GM19463 (cell line): ENCODE measurements around the gene EIF2A.
"Not testable (repeated sequence)": the region's sequence is repeated elsewhere in the genome, so short reads cannot be mapped to it uniquely, and the experiment has no call there.

ENCODE experiments used
- ATAC-seq: cut with Tn5 transposase; IDR thresholded peaks from one replicate; pipeline ENCODE4 v1.9.1; 2021; ENCODE audit warnings: mild to moderate bottlenecking, moderate library complexity; ENCODE audit not compliant: unreplicated experiment

The EIF2A gene

DNA sequence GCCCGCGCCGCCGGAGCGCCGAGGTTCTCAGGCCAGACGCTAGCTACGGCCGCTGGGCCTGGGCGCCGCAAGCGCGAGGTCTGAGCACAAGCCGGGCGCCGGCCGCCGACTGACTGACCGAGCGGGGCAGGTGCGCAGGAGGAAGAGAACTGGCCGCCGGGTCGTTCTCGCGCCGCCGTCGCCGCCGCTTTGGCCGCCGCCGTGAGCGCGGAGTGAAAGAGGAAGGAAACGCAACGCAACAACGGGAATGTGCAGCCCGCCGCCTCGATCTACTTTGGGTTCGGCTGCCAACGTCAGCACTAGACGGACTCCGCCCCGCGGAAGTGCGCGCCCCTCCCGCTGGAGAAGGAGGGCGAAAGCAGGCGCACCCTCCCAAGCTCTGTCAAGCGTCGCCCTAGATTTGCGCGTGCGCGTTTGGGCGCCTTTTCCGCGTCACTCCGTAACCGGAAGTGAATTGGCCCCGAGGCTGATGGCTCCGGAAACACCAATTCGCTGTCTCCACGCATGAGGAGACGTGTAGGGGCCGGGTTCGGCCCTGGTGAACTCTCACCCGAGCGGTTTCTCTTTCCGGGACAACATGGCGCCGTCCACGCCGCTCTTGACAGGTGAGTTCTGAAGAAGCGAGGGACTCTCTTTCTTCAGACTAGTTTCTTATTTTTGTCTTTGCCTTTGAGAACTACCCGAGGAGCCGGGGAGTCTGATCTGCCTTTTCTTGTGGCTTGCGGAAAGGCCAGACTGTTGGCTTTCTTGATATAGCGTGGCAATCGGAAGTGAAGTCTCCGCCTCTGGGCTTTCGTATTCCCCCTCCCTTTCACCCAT lies at the start of gene EIF2A, which contains the start of gene SERP1:
Gene EIF2A (plus strand): TSS at position 562 of the 819 bp plus-strand sequence. CDS start 16 bp downstream, at position 578.
Gene SERP1 (minus strand): TSS at position 271 of the 819 bp plus-strand sequence. CDS start 361 bp downstream, outside the sequence.
- peak; percentile 86 for ATAC-seq

DNA sequence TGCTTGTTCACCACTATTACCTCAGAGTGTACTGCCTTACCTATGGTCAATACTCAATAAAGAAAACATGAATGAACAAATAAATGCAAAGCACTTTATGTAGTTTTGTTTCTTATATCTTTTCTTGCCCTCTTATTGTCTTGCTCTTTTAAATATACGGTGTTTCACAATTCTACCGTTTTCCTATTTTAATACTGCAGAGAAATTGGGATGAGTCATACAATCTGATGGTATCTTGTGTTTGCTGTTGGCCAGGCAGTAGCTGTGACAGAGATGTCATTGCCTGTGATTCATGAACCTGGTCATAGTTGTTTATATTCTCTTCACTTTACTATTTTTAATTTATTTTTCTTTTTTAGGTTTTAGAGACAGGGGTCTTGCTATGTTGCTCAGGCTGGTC lies 48.6 kb upstream of the EIF2A start:
- no peak for ATAC-seq

DNA sequence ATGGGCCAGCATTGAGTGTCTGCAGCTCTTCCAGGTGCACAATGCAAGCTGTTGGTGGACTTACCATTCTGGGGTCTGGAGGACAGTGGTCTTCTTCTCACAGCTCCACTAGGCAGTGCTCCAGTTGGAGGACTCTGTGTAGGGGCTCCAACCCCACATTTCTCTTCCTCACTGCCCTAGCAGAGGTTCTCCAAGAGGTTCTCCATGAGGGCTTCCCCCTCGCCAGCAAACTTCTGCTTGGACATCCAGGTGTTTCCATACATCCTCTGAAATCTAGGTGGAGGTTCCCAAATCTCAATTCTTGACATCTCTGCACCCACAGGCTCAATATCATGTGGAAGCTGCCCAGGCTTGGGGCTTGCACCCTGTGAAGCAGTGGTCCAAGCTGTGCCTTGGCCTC lies 45.6 kb upstream of the EIF2A start:
- ATAC-seq = not testable (repeated sequence)

DNA sequence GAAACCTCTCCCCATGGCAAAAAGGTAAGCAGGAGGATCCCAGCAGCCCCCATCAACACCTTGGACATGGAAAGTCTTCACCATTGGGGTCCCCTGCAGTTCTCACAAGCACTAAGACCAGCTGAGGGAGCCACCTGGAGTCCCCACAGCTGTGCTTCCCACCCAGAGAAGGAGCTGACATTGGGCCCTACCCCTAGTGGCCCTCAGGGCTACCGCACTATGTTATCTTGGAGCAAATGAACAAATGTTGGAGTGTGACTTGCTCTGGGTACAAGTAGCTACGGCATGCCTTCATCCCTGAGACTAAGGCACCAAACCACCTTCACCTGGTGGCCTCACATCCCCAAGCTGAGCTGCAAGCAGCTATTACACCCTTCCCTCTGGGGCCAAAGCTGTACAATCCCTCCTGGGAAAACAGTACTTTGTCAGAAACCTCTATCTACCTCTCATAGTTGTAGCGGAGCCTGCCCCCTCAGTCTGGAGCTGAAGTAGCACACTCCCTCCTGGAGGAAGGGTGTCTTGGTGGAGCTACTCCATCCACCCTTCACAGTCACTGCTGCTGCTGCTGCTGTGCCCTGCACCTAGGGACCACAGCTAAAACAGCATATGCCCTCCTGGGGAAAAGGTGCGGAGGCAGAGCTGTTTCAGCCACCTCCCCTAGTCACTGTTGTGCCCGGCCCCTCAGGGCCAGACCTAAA lies 43.0 kb upstream of the EIF2A start:
- ATAC-seq = no peak

DNA sequence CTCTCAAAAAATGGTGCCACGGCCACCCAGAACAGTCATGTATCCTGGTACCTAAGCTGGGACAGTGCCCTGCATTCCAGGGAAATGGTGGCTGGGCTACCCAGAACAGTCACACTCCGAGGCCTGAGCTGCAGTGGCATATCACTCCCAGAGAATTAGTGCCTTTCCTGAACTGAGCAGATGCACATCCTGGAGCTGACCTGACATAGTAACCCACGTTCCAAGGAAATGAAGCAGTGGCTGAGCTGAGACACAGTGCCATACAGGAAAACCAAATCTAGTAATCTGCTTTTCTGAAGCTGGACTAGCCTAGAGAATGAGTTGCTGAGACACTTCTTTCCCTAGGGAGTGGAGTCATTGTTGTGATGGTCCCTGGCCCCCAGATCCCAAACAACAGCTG lies 42.1 kb upstream of the EIF2A start:
- no peak for ATAC-seq

DNA sequence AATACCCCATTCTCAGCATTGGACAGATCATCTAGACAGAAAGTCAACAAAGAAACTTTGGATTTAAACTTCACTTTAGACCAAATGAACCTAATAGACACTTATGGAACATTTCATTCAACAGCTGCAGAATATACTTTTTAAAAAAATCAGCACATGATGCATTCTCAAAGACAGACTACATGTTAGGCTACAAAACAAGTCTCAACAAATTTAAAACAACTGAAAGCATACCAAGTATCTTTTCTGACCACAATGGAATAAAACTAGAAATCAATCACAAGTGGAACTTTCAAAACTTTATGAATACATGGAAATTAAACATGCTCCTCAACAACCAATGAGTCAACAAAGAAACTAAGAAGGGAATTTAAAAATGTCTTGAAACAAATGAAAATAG lies 38.2 kb upstream of the EIF2A start:
- ATAC-seq = no peak

DNA sequence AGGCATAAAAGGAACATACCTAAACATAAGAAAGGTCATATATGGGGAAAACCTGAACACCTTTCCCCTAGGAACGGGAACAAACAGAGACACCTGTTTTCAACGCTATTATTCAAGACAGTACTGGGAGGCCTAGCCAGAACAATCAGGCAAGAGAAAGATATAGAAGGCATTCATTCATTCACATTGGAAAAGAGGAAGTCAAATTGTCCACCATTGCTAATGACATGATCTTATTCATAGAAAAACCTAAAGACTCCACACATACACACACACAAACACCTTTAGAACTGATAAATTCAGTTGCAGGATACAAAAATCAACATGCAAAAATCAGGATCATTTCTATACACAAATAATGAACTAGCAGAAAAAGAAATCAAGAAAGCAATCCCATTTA lies 36.8 kb upstream of the EIF2A start:
- no peak for ATAC-seq

DNA sequence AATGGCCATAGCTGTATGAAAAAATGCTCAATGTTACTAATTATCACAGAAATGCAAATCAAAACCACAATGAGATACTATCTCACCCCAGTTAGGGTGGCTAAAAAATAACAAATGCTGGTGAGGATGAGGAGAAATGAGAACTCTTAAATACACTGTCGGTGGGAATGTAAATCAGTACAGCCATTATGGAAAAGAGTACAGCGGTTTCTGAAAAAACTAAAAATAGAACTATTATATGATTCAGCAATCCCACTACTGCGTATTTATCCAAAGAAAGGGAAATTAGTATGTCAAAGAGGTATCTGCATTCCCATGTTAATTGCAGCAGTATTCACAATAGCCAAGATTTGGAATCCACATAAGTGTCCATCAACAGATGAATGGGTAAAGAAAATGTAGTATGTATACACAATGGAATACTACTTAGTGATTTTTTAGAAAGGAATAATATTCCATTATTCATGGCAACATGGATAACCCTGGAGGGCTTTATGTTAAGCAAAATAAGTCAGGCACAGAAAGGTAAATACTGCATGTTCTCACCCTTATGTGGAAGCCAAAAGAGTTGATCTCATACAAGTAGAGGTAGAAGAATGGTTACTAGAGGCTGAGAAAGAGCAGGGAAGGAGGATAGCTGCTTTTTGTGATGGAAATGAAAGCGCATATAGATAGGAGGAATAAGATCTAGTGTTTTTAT lies 35.3 kb upstream of the EIF2A start:
- no peak for ATAC-seq

DNA sequence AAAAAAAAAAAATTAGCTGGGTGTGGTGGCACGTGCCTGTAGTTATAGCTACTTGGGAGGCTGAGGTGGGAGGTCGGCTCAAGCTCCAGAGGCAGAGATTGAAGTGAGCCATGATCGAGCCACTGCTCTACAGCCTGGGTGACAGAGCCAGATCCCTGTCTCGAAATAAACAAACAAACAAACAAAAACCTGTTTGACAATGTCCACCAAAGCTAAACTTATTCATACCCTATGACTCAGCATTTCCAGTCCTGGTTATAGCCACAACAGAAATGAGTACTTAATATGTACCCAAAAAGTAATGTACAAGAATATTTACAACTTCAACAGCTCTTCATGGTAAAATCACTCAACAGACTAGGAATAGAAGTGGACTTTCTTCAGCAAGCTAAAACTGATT lies 31.4 kb upstream of the EIF2A start:
- no peak for ATAC-seq

DNA sequence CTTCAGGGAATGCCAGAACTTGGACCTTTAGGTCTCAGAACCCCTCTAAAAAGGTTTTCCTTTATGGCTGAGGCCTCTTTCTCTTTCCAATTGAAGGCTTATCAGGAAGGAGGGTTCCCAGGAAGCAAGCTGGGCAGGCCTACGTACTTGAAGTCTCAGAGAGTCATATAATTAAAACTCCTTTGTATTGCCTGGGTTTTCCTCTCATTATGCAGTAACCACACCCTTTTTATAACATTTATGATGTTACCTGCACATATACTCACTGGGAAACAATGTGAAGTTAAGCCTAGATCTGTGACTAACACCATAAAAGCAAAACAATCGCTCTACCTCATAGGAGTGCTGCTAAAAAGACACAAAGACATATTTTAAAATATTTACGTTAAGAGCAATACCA lies 27.6 kb upstream of the EIF2A start:
- no peak for ATAC-seq

DNA sequence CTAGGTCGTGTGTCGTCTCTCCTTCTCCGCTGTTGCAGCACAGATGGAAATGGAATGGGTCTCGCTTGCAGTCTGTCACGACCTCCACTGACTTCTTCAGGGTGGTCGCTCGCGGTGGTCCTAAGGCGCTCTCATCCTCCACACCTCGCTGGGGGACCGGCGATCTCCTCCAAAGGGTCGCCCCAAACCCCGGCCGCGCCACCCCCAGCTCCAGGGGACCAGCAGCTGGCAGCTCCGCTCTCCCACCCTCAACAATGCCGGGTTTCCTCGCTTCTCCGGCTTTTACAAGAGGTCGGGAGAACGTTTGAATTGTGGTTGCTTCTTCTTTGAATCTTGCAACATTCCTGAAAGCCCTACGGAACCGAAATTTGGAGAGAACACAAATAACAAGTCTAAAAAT lies 26.2 kb upstream of the EIF2A start:
- no peak for ATAC-seq

DNA sequence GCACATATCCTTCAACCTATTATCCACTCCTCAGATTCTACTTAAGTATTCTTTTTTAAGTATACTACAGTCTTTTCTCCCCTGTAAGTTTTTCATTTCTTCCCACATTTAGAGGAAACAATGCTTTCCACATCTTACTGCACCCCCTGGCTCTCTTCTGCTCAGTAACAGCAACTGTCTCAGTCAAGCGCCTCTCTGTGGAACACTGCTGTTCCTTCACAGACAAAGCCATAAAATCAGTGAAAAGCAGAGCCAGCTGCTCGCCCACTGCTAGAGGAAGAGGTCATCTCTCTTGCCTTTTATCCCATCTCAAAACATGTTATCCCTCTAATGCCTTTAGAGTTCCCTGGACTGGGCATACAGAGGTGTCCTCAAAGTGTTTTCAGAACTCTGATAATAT lies 25.1 kb upstream of the EIF2A start:
- ATAC-seq = no peak

DNA sequence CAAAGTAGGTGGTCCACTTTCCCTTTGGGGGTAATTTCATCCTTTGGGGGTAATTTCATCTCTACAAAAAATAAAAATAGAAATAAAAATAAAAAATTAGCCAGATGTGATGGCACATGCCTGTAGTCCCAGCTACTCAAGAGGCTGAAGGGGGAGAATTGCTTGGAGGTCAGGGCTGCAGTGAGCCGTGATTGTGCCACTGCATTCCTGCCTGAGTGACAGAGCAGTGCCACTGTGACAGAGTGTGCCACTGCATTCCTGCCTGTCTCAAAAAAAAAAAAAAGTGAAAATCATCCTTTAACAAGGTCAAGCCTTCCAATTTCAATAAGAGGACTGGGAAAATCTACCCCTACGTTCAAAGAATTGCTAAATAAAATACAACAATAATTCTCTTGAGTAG lies 23.0 kb upstream of the EIF2A start:
- ATAC-seq = no peak

DNA sequence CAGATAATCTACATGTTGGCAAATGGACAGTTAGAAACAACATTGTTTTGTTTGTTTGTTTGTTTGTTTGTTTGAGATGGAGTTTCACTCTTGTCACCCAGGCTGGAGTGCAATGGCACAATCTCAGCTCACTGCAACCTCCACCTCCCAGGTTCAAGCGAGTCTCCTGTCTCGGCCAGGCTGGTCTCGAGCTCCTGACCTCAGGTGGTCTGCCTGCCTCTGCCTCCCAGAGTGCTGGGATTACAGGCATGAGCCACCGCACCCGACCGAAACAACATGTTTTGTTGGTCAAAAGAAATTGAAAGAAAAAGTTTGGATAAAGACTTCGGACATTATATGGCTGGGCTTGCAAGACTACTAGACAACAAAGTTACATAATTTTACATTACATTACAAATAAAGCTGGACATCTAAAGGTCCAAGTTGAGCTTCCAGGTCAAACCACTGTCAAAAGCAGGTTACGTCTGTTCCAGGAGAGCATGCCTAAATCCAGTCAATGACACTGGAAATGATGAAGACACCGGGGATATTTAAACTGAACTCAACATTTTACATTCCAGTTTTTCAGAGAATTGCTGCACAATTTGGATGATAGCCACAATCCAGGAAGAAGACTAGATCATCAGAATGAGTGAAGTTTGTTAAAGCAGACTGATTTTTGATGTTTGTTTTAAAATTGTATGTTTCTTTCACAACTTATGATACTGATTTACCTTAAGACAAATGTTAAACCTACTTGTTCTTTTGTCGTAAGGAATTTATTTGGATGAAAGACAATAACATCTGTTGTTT lies 18.9 kb upstream of the EIF2A start:
- ATAC-seq = no peak

DNA sequence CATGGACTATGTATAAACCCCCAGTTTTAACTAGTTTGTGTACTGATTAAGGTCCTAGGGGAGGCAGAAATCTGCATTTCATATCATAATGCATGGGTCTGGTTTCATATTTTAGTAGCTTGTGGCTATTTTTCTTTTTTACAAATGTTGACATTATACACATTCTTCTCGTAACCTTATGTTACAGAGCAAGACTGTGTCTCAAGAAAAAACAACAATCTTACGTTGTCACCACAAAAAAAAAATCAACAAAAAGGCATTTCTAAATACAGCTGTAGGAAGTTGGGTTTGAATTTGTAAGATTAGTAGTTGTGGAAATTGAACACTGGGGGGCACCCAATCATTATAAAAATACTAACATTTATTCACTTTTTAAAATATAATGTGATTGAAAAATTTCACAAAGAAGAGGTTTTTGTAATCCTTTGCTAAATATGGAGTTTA lies 18.2 kb upstream of the EIF2A start:
- ATAC-seq = no peak

DNA sequence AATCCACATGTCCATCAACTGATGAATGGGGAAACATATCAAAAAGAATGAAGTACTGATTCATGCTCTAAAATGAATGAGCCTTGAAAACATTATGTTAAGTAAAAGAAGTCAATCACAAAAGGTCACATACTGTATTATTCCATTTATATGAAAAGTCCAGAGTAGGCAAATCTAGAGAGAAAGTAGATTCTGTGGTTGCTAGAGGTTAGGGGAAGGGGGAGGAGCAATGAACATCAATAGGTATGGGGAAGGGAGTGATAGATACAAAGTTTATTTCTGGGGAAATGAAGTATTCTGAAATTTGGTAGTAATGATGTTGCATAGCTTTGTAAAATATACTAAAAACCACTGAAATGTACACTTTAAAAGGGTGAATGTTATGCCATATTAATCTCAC lies 14.8 kb upstream of the EIF2A start:
- ATAC-seq = no peak

DNA sequence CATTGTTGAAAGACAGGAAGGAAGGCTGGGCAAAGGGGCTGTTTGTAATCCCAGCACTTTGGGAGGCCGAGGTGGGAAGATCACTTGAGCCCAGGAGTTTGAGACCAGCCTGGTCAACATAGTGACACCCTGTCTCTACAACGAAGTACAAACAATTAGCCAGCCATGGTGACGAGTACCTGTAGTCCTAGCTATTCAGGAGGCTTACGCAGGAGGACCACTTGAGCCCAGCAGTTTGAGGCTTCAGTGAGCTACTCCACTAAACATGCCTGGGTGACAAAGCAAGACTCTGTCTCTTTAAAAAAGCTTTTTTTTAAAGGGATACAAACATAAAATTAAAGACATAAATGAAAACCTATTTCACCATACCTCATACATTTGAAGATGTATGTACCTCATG lies 11.4 kb upstream of the EIF2A start:
- no peak for ATAC-seq

DNA sequence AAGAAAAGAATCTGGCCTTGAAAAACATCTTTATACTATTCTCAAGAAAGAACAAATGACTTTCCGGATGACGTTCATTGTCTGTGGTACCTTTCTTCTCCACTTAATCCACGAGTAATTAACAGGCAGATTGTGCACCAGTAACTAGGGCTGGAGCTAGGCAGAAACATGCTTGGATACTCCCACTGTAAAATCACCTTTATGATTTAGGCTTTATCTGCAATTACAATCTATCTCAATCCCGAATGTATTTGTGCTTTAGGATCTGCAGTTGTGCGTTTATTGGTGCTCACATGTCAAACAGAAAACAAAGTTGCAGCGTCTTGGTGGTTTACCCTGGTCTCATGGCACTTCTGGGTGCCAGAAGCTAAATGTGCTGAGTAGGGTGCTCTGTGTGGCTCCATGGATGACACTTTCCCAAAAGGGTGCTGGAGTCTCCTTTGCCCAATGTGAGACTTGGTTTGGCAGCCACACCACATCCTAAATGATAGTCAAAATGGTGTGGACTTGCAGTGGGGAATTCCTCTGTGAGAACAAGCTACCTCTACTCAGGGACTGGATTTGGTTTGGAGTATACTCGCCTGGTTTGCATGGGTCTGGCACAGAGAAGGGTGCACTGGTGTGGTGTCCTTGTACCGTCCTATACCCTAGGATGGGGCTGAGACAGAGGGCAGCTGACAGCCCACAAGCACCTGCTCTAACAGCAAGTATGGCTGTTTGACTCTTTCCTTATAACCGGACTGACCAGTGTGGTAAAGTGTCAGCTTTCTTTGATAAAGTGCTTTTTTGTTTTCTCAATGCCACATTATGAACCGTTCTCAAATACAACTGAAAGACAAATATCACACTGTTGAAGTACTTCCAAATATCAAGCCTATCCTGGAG lies 8.0 kb upstream of the EIF2A start:
- ATAC-seq = no peak

DNA sequence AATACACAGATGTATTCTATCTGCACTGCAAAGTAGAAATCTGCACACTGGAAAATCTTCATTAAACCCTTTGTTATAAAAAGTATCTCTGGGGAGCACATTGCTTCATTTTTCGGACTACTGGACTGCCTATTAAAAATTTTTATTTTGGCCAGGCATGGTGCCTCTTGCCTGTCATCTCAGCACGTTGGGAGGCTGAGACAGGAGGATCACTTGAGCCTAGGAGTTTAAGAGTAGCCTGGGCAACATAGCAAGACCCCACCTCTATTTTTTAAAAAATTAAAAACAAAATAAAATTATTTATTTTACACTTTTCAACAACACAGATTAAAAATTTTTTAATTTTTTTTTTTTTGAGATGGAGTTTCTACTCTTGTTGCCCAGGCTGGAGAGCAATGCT lies 6.3 kb upstream of the EIF2A start:
- ATAC-seq = no peak

DNA sequence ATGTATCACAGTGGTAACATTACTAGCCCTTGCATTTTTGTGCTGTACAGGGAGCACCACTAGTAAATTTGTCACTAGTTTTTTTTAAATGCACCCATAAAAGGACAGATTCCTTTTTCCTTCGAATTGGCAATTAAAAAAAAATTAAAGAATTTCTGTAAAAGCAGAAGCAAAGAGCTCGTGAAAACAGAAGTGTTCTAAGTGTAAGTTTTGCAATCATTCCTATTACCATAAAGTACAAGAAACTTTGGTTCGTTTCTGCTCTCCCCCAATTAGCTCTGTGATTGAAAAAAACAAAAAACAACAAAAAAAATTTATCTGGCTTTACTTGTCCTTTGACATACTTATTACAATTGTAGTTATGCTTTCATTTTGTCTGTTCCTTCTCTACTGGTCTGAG lies 5.6 kb upstream of the EIF2A start:
- ATAC-seq = no peak
